ENCODE data around the gene ENTPD5. TPM values are rescaled to one million over a fixed set of nuclear protein-coding genes. Genes with fewer than 3 reads are reported as not detected.

The ENTPD5 gene, protein sequence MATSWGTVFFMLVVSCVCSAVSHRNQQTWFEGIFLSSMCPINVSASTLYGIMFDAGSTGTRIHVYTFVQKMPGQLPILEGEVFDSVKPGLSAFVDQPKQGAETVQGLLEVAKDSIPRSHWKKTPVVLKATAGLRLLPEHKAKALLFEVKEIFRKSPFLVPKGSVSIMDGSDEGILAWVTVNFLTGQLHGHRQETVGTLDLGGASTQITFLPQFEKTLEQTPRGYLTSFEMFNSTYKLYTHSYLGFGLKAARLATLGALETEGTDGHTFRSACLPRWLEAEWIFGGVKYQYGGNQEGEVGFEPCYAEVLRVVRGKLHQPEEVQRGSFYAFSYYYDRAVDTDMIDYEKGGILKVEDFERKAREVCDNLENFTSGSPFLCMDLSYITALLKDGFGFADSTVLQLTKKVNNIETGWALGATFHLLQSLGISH
- total RNA-seq (10 to 100 TPM; 11.0 to 13.9 TPM), polyA plus RNA-seq (ENCODE audit: insufficient read length in 2 of 2) (10 to 100 TPM; 12.6 to 15.0 TPM)
- long read RNA-seq, donor 1, partial matches to known transcripts: 26 of 38 reads
- long read RNA-seq, donor 1, other reads (novel, unspliced or antisense): 12 of 38 reads
- long read RNA-seq, donor 2, full-length matches to known transcripts: 1 of 1 reads
- long read RNA-seq, donor 2, partial matches to known transcripts: 0 of 1 reads
- long read RNA-seq, donor 2, other reads (novel, unspliced or antisense): 0 of 1 reads
- long read RNA-seq, donor 3: 0 reads
- long read RNA-seq, donor 4, full-length matches to known transcripts: 1 of 85 reads
- long read RNA-seq, donor 4, partial matches to known transcripts: 74 of 85 reads
- long read RNA-seq, donor 4, other reads (novel, unspliced or antisense): 10 of 85 reads

DNA sequence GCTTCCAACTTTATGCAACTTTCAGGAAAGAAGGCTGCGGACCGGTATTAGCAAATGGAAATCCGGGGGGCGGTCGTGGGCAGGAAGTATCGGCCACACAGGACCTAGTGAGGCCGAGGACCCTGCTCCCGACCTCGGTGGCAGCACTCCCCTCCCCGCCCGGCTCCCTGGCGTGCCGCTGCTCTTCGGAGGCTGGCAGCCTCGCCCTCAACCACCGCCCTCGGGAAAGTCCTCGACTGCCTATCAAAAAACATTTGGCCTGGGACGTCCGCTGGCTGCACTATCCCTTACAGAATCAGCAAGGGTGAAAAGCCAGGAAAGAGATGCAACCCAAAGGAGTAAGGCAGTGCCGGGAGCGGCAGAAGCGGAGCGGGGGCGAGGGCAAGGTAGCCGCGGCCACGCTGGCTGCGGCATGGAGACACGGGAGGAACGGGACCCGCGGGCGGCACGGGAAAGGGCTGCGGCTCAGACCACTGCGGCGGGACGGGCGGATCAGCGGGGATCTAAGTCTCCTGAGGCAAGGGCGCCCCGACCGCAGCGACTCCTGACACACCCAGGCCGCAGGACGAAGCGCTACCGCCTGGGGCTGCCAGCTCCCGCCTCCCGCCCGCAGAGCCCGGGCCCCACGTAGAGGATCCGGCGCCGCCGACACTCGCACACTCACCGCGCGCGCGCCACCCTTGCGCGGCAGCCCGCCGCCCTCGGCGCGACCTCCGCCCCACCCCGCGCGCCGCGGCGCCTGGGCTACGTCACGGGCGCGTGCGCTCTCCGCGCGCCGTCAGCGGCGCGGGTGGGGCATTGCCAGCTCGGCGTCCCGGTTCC, at the start of gene ENTPD5, which contains the start of gene BBOF1:
Gene ENTPD5, minus strand, starts transcription at position 703 of the 822 bp plus-strand sequence. CDS start 31,186 bp downstream, outside the sequence.
Gene BBOF1, plus strand, starts transcription at position 764 of the 822 bp plus-strand sequence. CDS start 130 bp downstream, outside the sequence.
- peaks cover 12% of the 10 kb centered on the region for H3K4me1 ChIP-seq (ENCODE audit: control insufficient read depth, insufficient read depth, low read length)
- WGBS (ENCODE audit: insufficient coverage): under 1% methylated on average over 93 of the region's 93 CpGs
- H3K36me3 ChIP-seq (ENCODE audit: control insufficient read depth, insufficient read depth, low read length): no peaks in the 10 kb centered on the region
- no peaks in the 10 kb centered on the region for H3K9me3 ChIP-seq (ENCODE audit: control insufficient read depth, insufficient read depth, low read length)
- H3K27ac ChIP-seq (ENCODE audit: low read depth, low read length): peak within 1 kb of the TSS; percentile 95
- no peaks in the 10 kb centered on the region for H3K27me3 ChIP-seq (ENCODE audit: control insufficient read depth, insufficient read depth, low read length)
- peak; percentile 72 to 96 (median 83) for DNase-seq (ENCODE audit: low read depth in 4 of 6, low spot score in 6 of 6)
- peak within 1 kb of the TSS; percentile 93 for H3K4me3 ChIP-seq (ENCODE audit: low read depth, low read length)

DNA sequence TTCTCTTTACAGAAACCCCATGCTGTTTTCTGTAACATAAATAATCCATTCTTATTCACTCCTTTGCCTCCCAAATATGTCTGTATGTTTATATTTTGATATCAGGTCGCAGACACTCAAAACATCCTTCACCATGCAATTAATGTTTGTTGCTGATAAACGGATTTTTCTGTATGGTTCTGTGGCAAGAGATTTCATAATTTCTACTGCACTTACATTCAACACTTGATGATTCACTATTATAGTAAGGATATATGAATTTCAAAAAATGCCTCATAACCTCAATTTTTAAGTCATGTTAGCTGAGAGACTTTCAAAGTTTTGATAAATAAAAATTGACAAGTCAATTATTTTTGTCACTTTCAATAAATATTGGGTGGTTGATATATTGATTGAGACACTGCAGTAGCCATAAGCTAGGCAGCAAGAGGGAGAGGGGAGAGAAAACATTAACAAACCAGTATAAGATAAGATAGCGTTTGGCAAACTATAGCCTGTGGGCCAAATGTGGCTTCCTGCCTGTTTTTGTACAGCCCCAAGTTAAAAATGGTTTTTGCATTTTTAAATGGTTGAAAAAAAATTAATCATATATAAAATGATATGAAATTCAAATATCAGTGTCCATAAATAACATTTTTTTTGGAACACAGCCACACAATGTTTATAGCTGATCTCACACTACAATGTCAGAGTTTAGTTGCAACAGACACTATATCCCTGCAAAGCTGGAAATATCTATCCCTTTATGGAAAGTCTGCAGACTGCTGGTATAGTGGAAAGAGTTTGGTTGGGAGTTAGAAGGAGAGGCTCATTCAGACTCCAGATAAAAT, 46.9 kb upstream of the ENTPD5 start:
- peaks cover 51% of the 10 kb centered on the region for H3K36me3 ChIP-seq (ENCODE audit: control insufficient read depth, insufficient read depth, low read length)
- no peaks in the 10 kb centered on the region for H3K9me3 ChIP-seq (ENCODE audit: control insufficient read depth, insufficient read depth, low read length)
- no peak for DNase-seq (ENCODE audit: low read depth in 4 of 6, low spot score in 6 of 6)
- no peak overlapping the region for H3K27ac ChIP-seq (ENCODE audit: low read depth, low read length)
- WGBS (ENCODE audit: insufficient coverage): no CpG with 5 or more reads among the region's 3 CpGs
- H3K4me3 ChIP-seq (ENCODE audit: low read depth, low read length): no peak overlapping the region
- no peaks in the 10 kb centered on the region for H3K27me3 ChIP-seq (ENCODE audit: control insufficient read depth, insufficient read depth, low read length)
- no peaks in the 10 kb centered on the region for H3K4me1 ChIP-seq (ENCODE audit: control insufficient read depth, insufficient read depth, low read length)

DNA sequence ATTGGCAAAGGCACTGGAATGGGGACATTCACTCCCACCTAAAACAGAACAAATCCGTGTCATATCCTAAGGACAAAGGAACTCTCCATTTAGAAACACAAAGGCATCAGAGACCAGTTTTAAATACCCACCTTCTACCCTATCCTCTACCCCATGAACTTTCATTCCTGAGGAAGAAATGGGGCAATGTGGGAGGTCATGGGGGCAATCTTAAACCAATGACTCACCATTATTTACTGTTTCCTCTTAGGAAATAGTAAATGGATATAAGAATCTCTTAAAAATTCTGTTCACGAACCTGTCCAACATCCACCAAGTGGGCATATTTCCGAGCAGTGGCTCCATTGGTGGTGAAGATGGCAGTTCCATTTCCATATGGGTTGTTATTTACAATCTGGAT, 45.8 kb upstream of the ENTPD5 start:
- 100% methylated on average over 2 of the region's 3 CpGs for WGBS (ENCODE audit: insufficient coverage)
- no peak for DNase-seq (ENCODE audit: low read depth in 4 of 6, low spot score in 6 of 6)
- Histone ChIP-seq H3K4me3 (ENCODE audit: low read depth, low read length) (no peak overlapping the region), H3K9me3 (ENCODE audit: control insufficient read depth, insufficient read depth, low read length) (no peaks in the 10 kb centered on the region), H3K4me1 (ENCODE audit: control insufficient read depth, insufficient read depth, low read length) (no peaks in the 10 kb centered on the region), H3K27me3 (ENCODE audit: control insufficient read depth, insufficient read depth, low read length) (no peaks in the 10 kb centered on the region), H3K27ac (ENCODE audit: low read depth, low read length) (no peak overlapping the region), H3K36me3 (ENCODE audit: control insufficient read depth, insufficient read depth, low read length) (peaks cover 50% of the 10 kb centered on the region)

DNA sequence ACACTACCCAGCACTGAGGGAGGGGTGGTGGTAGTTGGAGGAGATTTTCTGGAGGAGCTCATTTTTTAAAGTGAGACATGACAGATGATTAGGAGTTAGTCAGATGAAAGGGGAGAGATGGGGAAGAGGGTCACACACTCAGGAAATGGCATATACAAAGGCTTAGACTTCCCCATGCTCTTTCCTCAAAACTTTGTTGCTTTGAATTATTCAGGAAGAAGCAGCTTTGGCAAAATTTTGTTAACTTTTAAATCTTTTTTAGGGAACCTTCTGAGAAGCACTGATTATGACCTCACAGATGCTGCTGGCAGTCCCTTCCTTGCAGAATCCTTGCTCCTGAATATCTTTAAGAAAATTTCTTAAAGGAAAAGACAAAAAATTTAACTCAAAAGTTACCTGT, 45.3 kb upstream of the ENTPD5 start:
- H3K36me3 ChIP-seq (ENCODE audit: control insufficient read depth, insufficient read depth, low read length): peaks cover 45% of the 10 kb centered on the region
- DNase-seq (ENCODE audit: low read depth in 4 of 6, low spot score in 6 of 6): no peak
- H3K27me3 ChIP-seq (ENCODE audit: control insufficient read depth, insufficient read depth, low read length): no peaks in the 10 kb centered on the region
- H3K4me3 ChIP-seq (ENCODE audit: low read depth, low read length): no peak overlapping the region
- H3K9me3 ChIP-seq (ENCODE audit: control insufficient read depth, insufficient read depth, low read length): no peaks in the 10 kb centered on the region
- no peak overlapping the region for H3K27ac ChIP-seq (ENCODE audit: low read depth, low read length)
- H3K4me1 ChIP-seq (ENCODE audit: control insufficient read depth, insufficient read depth, low read length): no peaks in the 10 kb centered on the region

DNA sequence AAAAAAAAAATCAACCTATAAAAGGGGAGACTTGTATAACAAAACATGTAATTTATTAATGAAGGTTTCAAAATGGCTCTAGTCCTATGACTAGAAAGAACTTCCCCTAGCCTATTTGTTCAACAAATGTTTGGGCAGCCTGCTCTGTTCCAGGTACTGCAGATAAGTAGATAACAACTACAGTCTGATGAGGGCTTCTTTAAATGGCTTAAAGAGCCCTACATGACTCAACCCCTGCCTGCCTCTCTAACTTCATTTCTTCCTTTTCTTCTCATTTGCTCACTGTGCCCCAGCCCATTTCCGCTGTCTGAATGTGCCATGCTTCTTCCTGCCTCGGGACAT, 43.7 kb upstream of the ENTPD5 start:
- H3K36me3 ChIP-seq (ENCODE audit: control insufficient read depth, insufficient read depth, low read length): peaks cover 45% of the 10 kb centered on the region
- no peak for DNase-seq (ENCODE audit: low read depth in 4 of 6, low spot score in 6 of 6)
- H3K27ac ChIP-seq (ENCODE audit: low read depth, low read length): no peak overlapping the region
- WGBS (ENCODE audit: insufficient coverage): no CpG with 5 or more reads among the region's 2 CpGs
- no peaks in the 10 kb centered on the region for H3K27me3 ChIP-seq (ENCODE audit: control insufficient read depth, insufficient read depth, low read length)
- no peak overlapping the region for H3K4me3 ChIP-seq (ENCODE audit: low read depth, low read length)
- no peaks in the 10 kb centered on the region for H3K4me1 ChIP-seq (ENCODE audit: control insufficient read depth, insufficient read depth, low read length)
- H3K9me3 ChIP-seq (ENCODE audit: control insufficient read depth, insufficient read depth, low read length): no peaks in the 10 kb centered on the region

DNA sequence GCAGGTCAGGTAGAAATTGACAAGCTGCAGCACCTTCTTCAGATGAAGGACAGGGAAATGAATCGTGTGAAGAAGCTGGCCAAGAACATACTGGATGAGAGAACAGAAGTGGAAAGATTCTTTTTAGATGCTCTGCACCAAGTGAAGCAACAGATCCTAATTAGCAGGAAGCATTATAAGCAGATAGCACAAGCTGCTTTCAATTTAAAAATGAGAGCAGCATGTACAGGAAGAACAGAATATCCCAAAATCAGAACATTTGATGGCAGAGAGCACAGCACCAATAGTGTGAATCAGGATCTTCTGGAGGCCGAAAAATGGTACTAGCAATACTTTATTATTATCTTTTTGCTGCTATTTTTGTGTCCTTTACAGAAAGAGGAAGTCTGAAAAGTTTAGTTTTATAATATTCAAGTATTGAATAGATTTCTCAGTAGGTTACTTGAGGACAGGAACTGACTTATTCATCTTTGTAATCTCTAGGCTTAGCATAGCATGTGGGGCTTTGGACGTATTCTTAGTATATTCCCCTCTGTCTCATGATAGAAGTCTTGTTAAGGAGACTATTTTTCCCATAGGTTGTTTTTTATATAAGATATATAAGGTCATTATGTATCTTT, 30.9 kb upstream of the ENTPD5 start:
- WGBS (ENCODE audit: insufficient coverage): no CpG with 5 or more reads among the region's 3 CpGs
- H3K9me3 ChIP-seq (ENCODE audit: control insufficient read depth, insufficient read depth, low read length): no peaks in the 10 kb centered on the region
- H3K27ac ChIP-seq (ENCODE audit: low read depth, low read length): no peak overlapping the region
- peaks cover 10% of the 10 kb centered on the region for H3K36me3 ChIP-seq (ENCODE audit: control insufficient read depth, insufficient read depth, low read length)
- H3K27me3 ChIP-seq (ENCODE audit: control insufficient read depth, insufficient read depth, low read length): no peaks in the 10 kb centered on the region
- DNase-seq (ENCODE audit: low read depth in 4 of 6, low spot score in 6 of 6): no peak
- H3K4me1 ChIP-seq (ENCODE audit: control insufficient read depth, insufficient read depth, low read length): no peaks in the 10 kb centered on the region
- no peak overlapping the region for H3K4me3 ChIP-seq (ENCODE audit: low read depth, low read length)

DNA sequence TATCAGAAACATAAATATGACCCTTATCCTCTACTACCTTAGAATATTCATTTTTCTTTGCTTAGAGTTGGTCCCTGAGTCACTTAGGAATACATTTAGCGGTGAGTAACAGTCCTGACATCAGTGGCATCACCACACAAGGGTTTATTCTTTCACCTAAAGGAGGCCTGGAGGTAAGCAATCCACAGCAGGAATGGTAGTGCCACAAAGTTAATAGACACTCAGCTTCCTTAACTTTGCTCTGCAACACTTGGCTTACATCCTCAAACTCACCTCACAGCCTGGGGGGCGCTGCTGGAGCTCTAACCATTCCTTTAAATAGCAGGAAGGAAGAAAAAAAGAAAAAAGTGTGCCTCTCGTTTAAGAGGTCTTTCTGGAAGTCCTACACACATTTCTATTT, 29.2 kb upstream of the ENTPD5 start:
- no peaks in the 10 kb centered on the region for H3K9me3 ChIP-seq (ENCODE audit: control insufficient read depth, insufficient read depth, low read length)
- H3K27ac ChIP-seq (ENCODE audit: low read depth, low read length): no peak overlapping the region
- H3K36me3 ChIP-seq (ENCODE audit: control insufficient read depth, insufficient read depth, low read length): peaks cover 13% of the 10 kb centered on the region
- no peaks in the 10 kb centered on the region for H3K27me3 ChIP-seq (ENCODE audit: control insufficient read depth, insufficient read depth, low read length)
- DNase-seq (ENCODE audit: low read depth in 4 of 6, low spot score in 6 of 6): no peak
- 83% methylated on average over 1 of the region's 3 CpGs for WGBS (ENCODE audit: insufficient coverage)
- no peaks in the 10 kb centered on the region for H3K4me1 ChIP-seq (ENCODE audit: control insufficient read depth, insufficient read depth, low read length)
- H3K4me3 ChIP-seq (ENCODE audit: low read depth, low read length): no peak overlapping the region

DNA sequence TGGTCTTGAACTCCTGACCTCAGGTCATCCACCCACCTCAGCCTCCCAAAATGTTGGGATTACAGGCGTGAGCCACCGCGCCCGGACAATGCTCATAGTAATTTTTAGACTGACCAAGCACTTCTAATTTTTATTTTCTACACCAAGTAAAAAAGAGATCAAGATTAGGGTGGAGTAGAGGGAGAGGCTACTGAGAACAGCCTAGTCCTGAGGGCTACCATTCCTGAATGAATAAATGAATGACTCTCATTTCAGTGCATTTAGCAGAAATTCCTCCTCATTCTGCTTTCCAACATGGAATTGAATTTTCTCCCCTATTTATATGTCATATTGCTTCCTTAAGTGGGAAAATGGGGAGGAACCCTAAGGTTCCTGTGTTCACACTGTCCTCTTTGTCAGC, 26.4 kb upstream of the ENTPD5 start:
- no peaks in the 10 kb centered on the region for H3K4me1 ChIP-seq (ENCODE audit: control insufficient read depth, insufficient read depth, low read length)
- no peaks in the 10 kb centered on the region for H3K27me3 ChIP-seq (ENCODE audit: control insufficient read depth, insufficient read depth, low read length)
- H3K36me3 ChIP-seq (ENCODE audit: control insufficient read depth, insufficient read depth, low read length): peaks cover 32% of the 10 kb centered on the region
- DNase-seq (ENCODE audit: low read depth in 4 of 6, low spot score in 6 of 6): no peak
- no peak overlapping the region for H3K4me3 ChIP-seq (ENCODE audit: low read depth, low read length)
- WGBS (ENCODE audit: insufficient coverage): 100% methylated on average over 1 of the region's 4 CpGs
- H3K9me3 ChIP-seq (ENCODE audit: control insufficient read depth, insufficient read depth, low read length): no peaks in the 10 kb centered on the region
- no peak overlapping the region for H3K27ac ChIP-seq (ENCODE audit: low read depth, low read length)

Measured in spinal cord (tissue), 10 donors.